GM21390 (cell line): ENCODE data around the gene CES5A.
"Not testable (repeated sequence)": the region's sequence is repeated elsewhere in the genome, so short reads cannot be mapped to it uniquely, and the experiment has no call there.

Experiments used
- ATAC-seq: cut with Tn5 transposase; IDR thresholded peaks from one replicate; pipeline ENCODE4 v1.9.1; 2021; ENCODE audit not compliant: unreplicated experiment

CES5A gene

DNA sequence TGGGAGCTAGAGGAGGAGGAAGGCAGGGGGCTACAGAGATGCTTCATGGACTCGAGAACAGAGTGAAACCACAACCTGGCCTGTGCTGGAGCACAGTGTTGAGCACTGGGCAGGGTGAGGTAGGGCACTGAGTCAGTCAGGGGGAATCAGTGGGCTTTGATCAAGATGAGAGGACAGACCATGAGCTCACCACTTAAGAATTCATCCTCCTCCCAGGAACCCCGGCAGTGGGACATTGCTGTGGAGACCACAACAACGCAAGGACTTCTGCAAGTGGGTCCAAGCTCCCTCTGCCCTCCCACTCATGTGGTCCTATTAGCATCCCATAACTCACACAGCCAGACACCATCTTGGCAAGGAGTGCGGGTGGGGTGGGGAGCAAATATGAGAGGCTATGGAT, 1.7 kb upstream of the CES5A start:
- no peak for ATAC-seq

DNA sequence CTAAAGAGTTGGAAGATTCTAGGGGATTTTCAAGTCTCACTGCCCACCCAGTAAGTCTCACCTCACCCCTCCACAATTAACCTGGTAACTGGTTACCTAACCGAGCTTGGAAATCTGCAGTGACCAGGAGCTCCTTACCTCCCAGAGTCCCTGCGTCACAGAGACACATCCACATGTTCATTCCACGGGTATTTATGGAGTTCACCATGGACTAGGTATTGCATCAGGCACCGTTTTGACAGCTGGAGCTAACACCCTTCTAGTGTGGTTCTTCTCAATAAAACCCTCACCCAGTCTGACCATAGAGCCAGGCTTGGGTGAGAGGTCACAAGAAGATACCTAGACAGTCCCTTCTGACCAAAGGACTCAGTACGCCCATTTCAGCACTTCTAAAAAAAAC, 2.1 kb downstream of the CES5A start:
- no peak for ATAC-seq

DNA sequence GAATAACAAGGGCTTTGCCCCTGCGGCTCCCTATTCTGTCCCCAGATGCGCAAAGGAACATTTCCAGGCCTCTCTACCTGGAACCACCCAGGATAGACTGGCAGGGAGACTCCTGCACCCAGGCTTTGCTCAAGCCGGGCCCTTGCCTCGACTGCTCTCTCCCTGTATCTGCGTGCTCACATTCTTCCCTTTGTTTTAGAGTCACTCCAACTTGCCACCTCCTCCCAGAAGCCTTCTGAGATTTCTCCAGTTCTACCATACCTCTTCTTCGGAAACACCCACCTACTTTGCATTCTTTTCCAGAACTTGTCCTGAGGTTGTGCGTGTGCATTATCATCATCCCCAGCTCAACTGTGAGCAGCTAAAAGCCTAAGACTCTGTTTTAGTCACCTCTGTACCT, 3.0 kb downstream of the CES5A start:
- no peak for ATAC-seq

DNA sequence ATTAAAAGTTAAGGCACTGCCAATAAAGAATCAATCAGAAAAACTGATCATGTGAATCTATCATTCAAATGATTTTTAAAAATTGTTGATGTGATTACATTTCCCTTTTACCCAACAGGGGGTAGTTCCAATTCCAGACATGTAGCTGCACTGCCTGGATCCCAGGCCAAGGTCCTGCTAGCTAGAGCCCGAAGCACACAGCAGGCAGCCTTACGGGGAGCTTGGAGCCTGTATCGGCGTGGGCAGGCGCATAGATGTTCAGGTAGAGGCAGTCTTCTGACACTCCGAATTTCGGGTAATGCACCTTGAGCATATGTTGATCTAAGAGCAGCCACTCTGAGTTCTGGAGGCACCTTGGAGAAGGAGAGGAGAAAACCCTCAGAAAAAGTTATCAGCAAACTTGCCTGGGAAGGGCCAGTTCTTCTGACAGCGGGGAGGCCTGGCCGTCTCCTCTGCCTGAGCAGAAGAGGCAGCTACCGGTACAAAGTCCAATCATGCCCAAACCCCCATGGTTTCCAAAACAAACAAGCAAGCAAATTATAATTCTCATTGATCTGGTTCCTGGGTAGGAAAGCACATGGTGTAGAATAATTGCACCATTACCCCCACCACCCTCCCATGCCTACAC, 3.6 kb downstream of the CES5A start:
- no peak for ATAC-seq

DNA sequence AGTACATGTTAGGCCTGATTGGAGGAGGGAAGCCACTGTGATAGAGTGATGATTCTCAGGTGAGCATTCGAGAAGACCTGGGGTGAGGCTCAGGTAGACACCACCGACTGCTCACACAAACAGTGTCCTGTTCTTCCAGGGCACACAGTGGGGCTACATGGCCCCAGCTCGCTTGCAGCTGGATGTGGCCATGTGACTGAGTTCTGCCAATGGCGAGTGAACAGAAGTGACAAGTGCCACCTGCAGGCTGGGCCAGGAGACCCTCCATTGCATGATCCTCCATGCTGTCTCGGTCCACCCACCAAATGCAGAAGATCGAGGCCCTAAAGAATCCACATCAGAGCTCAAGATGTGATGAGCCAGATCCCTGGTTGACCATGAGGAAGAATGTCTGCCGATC, 6.2 kb downstream of the CES5A start:
- ATAC-seq: no peak

DNA sequence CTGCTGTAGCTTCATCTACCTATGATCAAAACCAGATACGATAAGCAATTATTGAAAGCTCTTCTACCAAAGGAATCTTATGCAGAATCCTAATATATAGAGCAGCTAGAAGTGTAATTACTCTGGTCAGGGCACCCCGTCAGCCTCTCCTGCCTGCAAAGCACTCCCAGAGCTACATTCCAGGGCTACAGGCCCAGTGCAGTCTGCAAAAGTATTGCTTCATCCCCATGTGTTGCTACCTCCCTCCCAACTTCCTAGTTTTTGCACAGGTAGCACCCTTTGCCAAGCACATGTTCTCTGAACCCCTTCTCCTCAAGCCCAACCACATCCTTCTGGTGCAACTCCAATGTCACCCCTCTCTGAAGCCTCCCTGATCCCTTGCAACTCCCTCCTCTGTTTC, 7.0 kb downstream of the CES5A start:
- no peak for ATAC-seq

DNA sequence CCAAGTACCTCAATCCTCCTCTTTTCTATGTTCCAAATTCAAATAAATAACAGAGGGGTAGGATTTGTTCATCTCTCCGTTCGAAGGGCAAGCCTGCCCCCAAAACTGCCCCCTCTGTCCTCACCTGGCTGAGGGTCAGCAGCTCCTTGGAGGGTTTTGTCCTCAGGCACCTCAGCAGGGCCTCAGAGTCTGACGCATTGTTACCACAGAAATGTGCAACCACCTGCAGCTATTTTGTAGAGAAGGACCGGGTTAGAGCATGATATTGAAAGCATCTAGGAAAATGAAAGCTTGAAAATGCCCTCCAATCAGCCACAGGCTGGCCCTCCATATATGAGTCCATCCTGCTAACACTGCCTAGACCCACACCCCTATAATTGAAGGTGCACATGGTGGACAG, 13.9 kb downstream of the CES5A start:
- ATAC-seq: no peak

DNA sequence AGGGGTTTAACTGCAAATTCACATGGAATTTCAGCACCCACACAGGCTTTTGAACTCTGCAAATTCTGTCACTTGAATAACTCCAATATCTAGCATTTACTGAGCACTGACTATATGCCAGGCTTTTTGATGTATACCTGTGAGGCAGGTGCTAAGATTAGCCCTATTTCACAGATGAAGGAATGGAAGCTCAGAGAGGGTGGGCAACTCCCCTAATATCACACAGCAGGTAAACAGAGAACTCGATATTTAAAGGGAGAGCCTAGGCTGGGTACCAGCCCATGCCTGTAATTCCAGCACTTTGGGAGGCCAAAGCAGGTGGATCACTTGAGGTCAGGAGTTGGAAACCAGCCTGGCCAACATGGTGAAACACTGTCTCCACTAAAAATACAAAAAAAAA, 17.5 kb downstream of the CES5A start:
- not testable (repeated sequence) for ATAC-seq

DNA sequence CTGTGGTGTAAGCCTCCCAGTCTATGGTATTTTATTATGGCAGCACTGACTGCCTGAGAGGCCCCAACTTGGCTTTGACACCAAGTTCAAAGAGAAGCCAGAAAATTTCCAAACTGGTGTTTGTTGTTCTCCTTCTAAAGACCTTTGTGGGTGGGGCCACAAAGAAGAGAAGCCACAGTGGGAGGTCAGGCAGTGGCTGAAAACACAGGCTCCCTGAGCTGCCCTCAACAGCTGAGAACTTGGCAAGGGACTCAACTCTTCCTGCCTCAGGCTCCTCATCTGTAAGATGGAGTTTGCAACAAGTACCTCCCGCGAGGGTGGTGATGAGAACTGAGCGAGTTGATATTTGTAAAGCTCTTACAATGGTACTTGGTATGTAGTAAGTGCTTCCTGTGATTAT, 18.2 kb downstream of the CES5A start:
- ATAC-seq: no peak

DNA sequence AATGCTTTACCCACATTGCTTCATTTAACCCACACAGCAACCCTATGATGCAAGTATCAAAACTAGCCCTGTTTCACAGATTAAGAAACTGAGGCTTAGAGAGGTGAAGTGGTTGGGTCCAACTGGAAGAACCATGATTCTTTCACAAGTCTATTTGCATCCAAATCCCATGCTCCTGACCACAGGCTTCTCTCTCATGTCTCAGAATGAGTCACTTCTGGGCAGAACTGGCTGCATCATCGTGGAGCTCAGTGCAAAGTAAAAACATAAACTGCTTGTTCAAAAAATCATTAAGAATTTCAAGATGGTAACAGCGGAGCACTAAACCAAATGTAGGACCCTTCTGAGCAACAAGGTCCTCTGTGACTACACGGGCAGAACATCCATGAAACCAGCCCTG, 22.1 kb downstream of the CES5A start:
- ATAC-seq: no peak

DNA sequence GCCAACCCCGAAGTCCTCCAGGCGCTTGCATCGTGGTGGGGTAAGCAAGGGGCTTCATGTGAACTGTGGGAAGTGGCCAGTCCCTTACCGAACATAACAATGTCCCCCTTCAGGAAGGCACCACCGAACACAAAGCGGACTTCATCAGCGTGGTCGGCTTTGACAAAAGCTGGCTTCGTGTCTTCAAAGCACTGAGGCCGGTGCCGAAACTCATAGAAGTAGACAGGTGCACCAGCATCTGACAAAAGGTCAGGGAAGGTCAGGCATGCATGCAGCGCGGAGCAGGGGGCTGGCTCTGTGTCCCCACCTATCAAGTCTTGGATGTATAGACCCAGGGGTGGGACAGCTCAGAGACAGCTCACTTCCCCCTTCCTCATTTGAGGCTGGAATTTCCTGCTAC, 25.6 kb downstream of the CES5A start:
- ATAC-seq: no peak

DNA sequence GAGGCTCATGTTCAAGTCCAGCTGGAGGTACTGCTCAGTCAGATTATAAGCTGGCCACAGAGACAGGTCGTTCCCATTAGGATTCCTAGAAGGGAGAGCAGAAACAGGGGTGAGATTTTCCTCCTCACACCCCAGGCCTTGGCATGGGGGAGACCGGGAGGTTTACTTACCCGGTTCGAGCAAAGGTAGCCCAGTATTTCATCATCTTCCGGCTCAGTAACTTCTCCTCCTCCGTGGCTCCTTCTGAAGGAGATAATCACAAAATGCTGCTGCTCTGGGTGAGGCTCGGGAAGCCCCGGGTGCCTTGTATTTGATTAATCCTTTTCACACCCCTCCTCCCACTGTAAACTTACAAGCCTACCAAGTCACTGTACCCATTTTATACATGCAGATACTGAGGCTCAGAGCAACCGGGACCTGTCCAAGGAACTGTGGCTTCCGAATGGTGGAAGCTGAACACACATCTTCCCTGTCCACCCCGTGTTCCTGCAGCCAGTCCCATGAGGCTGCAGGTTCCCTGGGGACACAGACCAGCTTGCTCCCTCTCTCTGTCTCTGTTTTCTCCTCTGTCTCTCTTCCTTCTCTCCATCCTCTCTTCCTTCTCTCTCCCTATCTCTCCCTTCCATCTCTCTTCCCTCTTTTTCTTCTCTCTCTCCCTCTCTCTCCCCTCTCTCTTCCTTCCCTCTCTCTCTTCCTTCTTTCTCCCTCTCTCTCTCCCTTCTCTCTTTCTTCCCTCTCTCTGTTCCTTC, 28.4 kb downstream of the CES5A start:
- ATAC-seq: no peak

DNA sequence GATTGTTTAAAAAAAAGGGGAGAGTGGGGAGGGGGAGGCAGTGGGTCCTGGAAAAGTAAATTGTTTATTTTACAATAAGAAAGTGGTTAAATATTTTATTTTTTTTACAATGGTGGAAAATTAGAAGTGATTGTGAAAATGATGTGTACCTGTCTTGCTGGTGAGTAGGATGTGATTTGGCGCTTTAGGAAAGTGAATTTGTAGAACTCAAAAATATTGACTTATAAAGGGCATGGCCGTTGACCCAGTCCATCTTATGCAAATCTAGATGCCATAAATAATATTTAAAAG, 32.1 kb downstream of the CES5A start:
- no peak for ATAC-seq

DNA sequence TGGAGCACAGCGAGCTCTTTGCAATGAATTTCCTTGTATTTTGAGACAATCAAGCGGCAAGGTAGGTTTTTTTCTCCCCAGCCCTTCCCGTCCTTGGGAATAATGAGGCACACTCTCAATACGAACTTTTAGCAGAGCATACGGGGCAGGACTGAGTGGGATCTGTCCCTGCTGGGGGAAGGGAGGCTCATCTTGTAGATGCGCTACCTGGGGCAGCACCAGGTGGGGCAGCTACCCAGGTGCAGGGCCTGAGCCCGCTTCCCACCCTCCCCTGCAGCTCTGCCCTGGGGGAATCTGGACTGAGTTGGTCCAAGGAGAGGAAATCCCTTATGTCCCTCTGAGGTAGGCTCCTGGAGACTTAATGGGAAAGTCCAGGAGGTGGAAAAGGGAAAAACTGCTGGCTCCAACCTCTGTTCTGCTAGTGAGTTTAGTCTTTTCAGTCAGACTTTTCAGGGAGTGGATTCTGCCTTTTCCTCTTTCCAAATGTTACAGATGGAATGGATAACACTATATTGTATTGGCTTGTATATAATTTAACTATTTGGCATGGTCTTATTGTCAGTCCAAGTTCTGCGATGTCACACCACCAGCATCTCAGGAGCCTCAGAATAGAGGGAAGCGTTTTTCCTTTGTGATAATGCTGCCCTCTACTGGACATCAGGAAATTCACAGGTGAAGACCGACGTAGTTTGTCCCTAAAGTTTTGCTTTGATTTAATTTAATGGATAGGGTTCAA, 32.6 kb downstream of the CES5A start:
- no peak for ATAC-seq

DNA sequence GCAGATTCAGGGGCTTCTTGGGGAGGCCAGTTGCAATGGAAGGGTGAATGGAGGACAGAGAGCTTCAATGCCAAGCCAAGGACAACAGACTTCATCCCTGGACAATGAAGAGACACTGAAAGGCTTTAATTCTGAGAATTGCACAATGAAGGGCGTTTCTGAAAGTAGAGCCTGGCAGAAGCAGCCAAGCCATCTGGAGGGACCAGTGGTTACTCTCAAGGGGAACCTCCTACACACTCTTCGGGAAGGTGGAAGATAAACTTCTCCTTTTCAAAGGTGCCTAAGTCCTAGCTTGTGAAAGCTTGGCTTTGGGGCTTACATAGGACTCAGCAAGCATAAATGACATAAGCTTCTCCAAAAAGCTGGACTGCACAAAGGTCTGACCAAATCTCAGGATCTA, 36.1 kb downstream of the CES5A start:
- ATAC-seq: no peak

DNA sequence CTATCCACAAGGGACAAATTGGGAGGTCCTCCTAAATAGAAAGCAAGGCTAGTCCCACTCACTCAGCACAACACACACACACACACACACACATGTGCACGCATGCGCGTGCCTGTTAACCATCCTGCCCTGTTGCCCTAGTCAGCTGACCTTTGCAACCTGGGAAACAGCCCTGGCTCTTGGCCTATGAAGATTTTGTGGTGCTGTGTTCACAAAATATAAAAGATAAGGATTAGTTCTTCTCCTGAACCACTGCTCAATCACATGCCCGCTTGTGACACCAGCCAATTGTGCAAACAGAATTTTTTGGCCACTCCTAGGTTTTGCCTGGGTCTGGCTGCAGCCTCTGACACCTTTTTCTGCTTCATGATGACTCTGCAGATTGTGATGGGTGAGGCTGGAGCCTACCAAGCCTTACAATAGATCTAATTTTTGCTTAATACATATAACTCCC, 39.0 kb downstream of the CES5A start:
- ATAC-seq: no peak

DNA sequence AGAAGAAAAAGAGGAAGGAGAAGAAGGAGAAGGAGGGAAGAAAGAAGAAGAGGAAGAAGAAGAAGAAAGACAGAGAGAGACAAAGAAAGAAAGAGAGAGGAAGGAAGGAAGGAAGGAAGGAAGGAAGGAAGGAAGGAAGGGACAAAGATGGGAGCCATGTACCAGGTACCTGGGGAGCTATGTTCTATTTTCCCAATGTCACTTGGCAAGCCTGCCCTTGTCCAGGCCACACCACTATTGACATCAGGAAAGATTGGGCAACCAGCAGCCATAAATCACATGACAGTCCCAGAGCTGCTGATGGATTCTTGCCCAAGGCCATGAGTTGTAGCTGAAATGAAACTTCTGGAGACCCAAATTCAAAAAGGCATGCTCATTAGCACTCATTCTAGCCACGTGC, 39.6 kb downstream of the CES5A start:
- ATAC-seq: no peak

DNA sequence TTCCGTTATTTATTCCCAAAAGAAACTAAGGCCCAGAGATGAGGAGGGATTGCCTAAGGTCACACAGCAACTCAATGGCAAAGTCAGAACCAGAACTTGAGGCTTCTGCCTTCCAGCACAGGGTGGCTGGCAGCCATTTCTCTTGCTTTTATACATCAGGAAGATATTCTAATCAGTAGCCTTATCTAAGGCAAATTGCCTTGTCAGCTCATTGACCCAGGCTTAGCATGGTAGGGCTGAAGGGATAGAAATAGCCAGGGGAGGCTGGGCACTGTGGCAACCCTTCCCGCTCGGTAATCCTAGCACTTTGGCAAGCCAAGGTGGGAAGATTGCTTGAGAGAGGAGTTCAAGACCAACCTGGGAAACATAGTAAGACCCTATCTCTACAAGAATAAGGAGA, 40.0 kb downstream of the CES5A start:
- ATAC-seq: not testable (repeated sequence)

DNA sequence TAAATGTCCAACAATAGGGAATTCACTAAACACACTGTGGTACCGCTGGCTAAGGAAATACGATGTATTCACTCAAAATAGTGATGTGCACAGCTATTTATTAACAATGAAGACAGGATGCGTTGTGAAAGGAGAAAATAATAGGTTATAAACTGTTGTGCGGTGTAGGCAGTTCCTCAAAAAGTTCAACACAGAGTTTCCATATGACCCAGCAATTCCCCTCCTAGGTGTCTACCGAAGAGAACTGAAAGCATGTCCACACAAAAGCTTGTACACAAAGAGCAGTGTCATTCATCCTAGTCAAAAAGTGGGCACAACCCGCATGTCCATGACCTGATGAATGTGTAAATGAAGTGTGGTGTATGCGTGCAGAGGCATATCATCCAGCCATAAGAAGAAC, 41.1 kb downstream of the CES5A start:
- ATAC-seq: peak; percentile 89

DNA sequence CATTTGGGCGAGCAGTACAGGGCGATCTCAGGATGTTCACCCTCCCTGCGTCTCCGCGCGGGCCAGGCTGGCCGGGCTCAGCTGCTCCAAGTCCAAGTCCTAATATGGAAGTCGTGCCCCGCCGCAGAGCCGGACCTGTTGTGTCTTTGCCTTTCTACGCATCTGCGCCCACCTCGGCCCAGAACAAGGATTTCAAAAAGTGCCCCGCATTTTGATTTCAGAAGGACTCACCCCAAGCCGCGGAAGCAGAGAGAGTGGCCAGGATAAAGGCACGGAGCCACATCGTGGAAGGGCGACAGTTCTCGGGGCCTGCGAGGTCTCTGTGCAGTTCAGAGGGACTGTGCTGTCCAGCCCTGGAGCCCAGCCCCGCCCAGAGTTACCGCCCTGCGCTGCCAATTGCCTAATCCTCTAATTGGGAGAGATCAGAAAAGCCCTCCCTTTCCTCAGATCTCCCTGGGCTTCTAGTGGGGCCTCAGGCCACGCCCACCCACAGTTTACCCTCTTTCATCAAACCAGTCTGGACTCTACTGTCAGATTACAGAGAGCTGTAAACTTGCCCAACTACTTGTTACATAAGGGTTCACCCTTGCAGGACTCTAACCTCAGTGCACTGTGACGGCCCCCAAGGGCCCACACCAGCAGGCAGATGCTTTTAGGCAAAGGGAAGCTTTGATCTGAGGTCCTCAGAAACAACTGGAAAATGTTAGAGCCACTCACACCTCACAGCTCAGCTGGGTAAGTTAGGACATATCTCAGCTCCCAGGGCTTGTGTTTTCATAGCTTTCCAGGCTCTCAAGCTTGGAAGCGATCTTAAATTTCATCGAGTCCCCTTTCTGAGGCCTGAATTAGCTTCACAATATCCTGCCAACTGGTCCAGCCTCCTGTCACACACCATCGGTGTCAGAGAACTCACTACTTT, 42.1 kb downstream of the CES5A start, which contains the start of gene CES1:
CES1 (minus strand) TSS at position 324 of the 919 bp plus-strand sequence; CDS start at position 283, 41 bp downstream.
- ATAC-seq: no peak

DNA sequence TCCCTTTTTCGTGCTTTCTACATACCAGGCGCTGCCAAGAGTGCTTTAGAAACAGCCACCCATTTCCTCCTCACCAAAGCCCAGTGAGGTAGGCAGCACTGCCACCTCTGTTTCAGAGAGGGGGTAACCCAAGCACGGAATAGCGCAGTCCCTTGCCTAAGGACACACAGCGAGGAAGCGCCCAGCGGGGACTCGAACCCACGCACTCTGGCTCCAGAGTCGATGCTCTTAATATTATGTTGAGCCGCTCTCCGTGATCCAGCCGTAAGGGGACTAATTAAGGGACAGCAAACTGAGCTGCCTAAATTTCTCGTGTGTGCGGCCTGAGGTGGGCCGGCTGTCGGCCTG, 42.8 kb downstream of the CES5A start:
- no peak for ATAC-seq
